Activated naive CD4-positive, alpha-beta T cell treated with anti-CD3 and anti-CD28 coated beads, Interleukin-2, amount 50 U/mL, for 16 hours (primary cell): Measurements from ENCODE around the gene RBP3.

ENCODE experiments used
- DNase-seq: peaks from one replicate; pipeline ENCODE4 v3.0.0-alpha.2; 2020

Gene RBP3

GRCh38 chr10:47403446-47404318 is 55.5 kb downstream of the RBP3 start:
- DNase-seq: no peak

- DNase-seq: no peak
Observed at GRCh38 chr10:47404446-47404845, 56.3 kb downstream of the RBP3 start.

GRCh38 chr10:47404937-47405336 is 56.8 kb downstream of the RBP3 start:
- no peak for DNase-seq

- DNase-seq: no peak
Observed at GRCh38 chr10:47405857-47406547, 57.8 kb downstream of the RBP3 start.

- no peak for DNase-seq
Observed at GRCh38 chr10:47406548-47406869, 58.3 kb downstream of the RBP3 start.

- DNase-seq: no peak
Observed at GRCh38 chr10:47406870-47407691, 58.9 kb downstream of the RBP3 start.
